IgD-negative memory B cell (primary cell): Measurements from ENCODE around the gene KCNMA1. TPM values are rescaled to one million over a fixed set of nuclear protein-coding genes. Genes with fewer than 3 reads are reported as not detected.

Experiments
- H3K27ac Mint-ChIP-seq, 3 donors: one replicate each; pipeline ENCODE4 v1.8.0; 2020 to 2022; ENCODE audit warnings: mild to moderate bottlenecking in 3 of 3, mixed read lengths in 3 of 3, moderate library complexity in 1 of 3
- H3K27me3 Mint-ChIP-seq: one replicate; pipeline ENCODE4 v1.8.0; 2021; ENCODE audit warnings: mixed read lengths
- H3K36me3 Mint-ChIP-seq: one replicate; pipeline ENCODE4 v1.8.0; 2020; ENCODE audit warnings: mild to moderate bottlenecking, mixed read lengths
- H3K4me1 Mint-ChIP-seq, 3 donors: one replicate each; pipeline ENCODE4 v1.8.0; 2020 to 2022; ENCODE audit warnings: mixed read lengths in 3 of 3, mild to moderate bottlenecking in 1 of 3
- H3K4me3 Mint-ChIP-seq, 4 donors: one replicate each; pipeline ENCODE4 v1.8.0; 2020 to 2022; ENCODE audit warnings: mild to moderate bottlenecking in 4 of 4, mixed read lengths in 4 of 4, moderate library complexity in 3 of 4
- H3K9me3 Mint-ChIP-seq, 3 donors: one replicate each; pipeline ENCODE4 v1.8.0; 2020 to 2021; ENCODE audit warnings: mixed read lengths in 3 of 3, mild to moderate bottlenecking in 1 of 3
- polyA plus RNA-seq: library from polyadenylated mRNA; unstranded; fragments of 300-500 nt; fragmentation: Illumina TruSeq; gene quantifications from one replicate; pipeline ENCODE4 v1.2.3, GENCODE V29; 2021

The KCNMA1 gene
- polyA plus RNA-seq, 1 donor from 2014 or later: 5.5 TPM

DNA sequence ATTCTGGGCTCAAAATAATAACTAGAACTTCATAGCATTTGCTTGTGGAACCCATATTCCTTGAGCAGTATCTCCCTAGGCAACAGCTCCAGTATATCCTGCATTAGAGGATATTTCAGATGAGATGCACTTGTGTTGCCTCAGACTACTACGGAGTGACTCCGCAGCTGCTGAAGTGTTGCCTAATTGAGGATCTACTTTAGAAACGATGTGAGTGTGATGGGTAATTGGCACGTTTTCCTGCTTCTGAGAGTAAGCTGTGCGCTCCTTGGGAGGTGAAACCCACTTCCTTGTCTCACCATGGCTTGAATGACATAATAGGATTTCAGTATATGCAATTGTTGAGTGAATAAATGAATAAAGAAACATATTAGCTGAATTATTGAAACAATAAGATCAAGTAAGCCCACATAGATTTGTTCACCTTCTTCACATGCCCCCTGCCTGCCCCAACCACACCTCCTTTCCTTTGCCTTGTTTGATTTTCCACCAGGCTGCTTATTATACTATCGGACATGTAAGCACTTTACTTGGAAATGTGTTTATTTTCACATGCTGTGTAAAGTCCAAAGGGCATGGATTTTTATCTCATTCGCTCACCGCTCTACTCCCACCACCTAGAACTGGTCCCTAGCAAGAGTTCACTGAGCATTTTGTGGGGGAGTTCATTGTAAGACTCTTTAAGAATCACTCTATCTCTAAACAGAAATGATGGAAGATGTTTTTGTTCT is 303.8 kb downstream of the KCNMA1 start:
- Mint-ChIP-seq H3K27me3 (peaks cover 4% of the 10 kb centered on the region), H3K27ac (no peak overlapping the region)

DNA sequence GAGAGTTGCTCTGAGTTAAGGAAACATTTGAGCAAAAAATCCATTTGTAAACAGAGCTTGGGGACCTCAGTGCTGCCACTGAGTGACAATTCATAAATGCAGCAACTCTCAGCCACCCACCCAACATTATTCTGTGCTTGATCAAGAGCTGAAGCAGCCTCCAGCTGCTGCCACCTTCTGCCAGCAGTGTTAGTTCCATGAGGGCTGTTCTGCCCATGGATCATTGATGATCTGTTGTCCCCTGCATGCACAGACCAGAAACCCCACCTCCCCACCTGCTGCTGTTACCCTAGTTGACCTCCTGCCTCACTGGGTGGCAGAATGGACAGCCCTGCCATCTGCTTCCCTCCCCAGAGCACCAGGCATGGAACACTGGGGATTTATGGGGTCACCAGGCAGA is 305.4 kb downstream of the KCNMA1 start:
- Mint-ChIP-seq H3K27ac (no peak overlapping the region), H3K36me3 (no peaks in the 10 kb centered on the region), H3K27me3 (peaks cover 4% of the 10 kb centered on the region), H3K4me1 (no peaks in the 10 kb centered on the region), H3K9me3 (peaks cover 0 to 3% (median 0%) of the 10 kb centered on the region in 3 donors), H3K4me3 (no peak overlapping the region)

More for the DNA sequence above, 303.8 kb downstream of the KCNMA1 start:
- no peaks in the 10 kb centered on the region for H3K9me3 Mint-ChIP-seq
- no peaks in the 10 kb centered on the region for H3K36me3 Mint-ChIP-seq
- H3K4me1 Mint-ChIP-seq: no peaks in the 10 kb centered on the region
- no peak overlapping the region for H3K4me3 Mint-ChIP-seq

DNA sequence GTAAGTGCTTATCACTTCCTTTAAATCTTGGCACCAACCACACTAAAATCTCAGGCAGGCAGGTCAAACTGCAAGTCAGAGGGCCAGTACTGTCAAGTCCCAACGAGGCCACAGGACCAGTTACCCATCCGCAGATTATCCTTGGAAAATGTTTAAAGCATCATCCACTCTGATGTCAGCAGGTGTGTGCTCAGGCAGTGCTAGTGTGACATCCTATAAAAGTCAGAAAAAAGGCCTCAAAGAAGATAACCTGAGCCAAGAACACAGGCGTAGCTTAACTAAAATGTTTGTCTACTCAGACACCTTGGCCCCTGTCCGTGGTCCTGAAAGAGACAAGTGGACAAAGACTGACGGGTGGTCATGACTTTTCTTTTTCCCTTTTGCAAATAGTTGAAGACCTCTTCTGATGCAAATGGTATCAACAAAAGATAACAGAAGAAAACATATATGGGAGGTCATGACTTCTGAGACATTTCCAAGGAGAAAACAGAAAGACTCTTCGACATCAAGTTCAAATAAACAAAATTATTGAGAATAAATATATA is 309.3 kb downstream of the KCNMA1 start:
- Mint-ChIP-seq H3K4me1 (no peaks in the 10 kb centered on the region), H3K36me3 (no peaks in the 10 kb centered on the region), H3K27me3 (peaks cover 4% of the 10 kb centered on the region), H3K9me3 (peaks cover 0 to 3% (median 0%) of the 10 kb centered on the region in 3 donors), H3K27ac (peak overlapping the region in 1 of 3 donors; percentile 24), H3K4me3 (no peak overlapping the region)

DNA sequence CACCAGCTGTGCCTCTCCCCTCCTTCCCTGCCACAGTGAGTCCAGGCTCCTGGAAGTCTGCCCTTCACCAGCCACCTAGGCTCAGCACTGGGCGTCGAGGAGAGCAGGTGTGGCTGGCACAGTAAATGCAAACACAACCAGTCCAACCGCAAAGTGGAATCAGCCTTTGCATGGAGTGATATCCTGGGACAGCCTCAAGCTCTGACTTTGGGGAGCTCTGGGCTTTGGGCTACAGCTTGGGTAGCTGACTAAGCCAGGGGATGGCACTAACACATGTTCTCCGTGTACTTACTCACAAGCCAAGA is 312.4 kb downstream of the KCNMA1 start:
- Mint-ChIP-seq H3K27me3 (peaks cover under 1% of the 10 kb centered on the region), H3K9me3 (peaks cover 0 to 3% (median 0%) of the 10 kb centered on the region in 3 donors), H3K4me3 (no peak overlapping the region), H3K36me3 (no peaks in the 10 kb centered on the region), H3K4me1 (no peaks in the 10 kb centered on the region), H3K27ac (no peak overlapping the region)

DNA sequence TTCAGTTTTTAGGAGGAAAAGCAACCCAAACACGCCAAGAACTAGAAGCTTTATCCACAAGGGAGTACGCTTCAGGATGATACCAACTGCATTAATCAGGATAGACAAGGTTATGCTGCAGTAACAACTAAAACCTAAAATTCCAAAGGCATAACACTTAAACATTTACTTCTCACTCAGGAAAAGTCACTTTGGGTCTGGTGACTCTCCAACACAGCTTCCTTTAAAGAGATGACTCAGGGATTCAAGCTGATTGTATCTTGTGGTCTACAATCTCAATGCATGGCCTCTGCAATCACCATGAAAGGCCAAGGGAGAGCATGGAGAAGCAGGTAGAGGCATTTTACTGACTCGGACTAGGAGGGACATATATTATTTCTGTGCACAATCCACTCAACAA is 315.8 kb downstream of the KCNMA1 start:
- Mint-ChIP-seq H3K4me1 (no peaks in the 10 kb centered on the region), H3K9me3 (no peaks in the 10 kb centered on the region), H3K27me3 (peaks cover 3% of the 10 kb centered on the region), H3K36me3 (peaks cover 1% of the 10 kb centered on the region), H3K4me3 (no peak overlapping the region), H3K27ac (no peak overlapping the region)

DNA sequence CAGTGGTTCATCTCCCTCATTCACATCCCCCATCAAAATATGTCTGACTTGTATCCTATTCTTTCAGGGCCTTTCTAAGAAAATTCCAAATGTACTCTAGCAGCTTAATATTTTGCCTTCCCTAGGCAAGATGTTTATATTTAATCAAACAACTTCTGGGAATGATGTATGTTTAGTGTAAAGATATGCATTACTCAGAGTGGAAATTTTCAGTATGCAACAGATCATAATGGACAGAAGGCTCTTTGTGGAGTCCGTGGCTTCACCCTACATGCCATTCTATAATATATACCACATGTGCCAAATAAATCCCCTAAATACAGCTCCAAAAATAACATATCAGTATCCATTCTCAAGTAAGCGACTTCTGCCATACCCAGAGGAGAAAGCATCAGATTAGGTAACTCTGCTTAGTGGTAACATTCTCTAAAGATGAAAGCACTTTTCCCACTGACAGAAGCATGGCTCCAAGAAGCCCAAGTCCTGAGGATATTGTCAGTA is 316.6 kb downstream of the KCNMA1 start:
- peaks cover 3% of the 10 kb centered on the region for H3K27me3 Mint-ChIP-seq
- H3K9me3 Mint-ChIP-seq: peaks cover 0 to 1% (median 0%) of the 10 kb centered on the region in 3 donors
- H3K4me3 Mint-ChIP-seq: no peak overlapping the region
- peaks cover 1% of the 10 kb centered on the region for H3K36me3 Mint-ChIP-seq
- no peak overlapping the region for H3K27ac Mint-ChIP-seq
- H3K4me1 Mint-ChIP-seq: no peaks in the 10 kb centered on the region

DNA sequence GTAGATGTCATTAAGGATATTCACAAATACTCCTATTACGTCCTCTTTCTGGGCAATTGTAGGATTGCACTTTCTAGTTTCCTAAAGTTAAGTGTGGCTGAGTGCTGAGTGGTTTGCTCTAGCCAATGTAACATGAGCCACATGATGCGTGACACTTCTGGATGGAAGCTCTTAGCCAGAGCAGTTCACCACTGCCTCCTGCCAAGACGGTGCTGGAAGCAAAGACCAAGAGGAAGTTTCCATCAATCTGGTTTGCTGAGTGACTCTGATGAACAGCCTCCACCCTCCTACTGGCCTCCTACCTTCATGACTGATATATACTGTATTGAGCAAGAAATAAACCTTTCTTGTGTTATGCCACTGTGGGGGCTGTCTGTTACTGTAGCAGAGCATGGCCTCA is 318.1 kb downstream of the KCNMA1 start:
- Mint-ChIP-seq H3K4me1 (no peaks in the 10 kb centered on the region), H3K27ac (no peak overlapping the region), H3K27me3 (peaks cover 3% of the 10 kb centered on the region), H3K9me3 (peaks cover 0 to 1% (median 0%) of the 10 kb centered on the region in 3 donors), H3K4me3 (no peak overlapping the region), H3K36me3 (peaks cover 1% of the 10 kb centered on the region)

DNA sequence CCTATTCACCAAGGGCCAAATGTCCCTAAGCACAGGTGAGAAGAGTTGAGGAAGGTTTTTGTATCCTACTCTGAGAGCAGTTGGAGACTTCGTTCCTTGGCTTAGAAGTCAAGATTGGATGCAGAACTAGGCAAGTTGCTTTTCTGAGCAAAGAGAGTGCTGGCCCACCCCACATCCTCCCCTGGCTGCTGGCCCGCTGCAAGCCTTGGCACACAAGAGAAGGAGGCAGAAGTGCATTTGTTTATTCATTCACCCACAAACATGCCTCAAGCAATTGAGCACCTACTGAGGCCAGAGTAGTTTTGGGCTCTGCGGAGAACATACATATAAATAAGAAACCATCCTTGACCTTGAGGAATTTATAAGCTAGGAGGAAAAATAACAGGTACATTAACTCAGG is 318.9 kb downstream of the KCNMA1 start:
- Mint-ChIP-seq H3K9me3 (peaks cover 0 to 1% (median 0%) of the 10 kb centered on the region in 3 donors), H3K4me1 (no peaks in the 10 kb centered on the region), H3K4me3 (no peak overlapping the region), H3K27me3 (peaks cover 3% of the 10 kb centered on the region), H3K36me3 (peaks cover 1% of the 10 kb centered on the region), H3K27ac (no peak overlapping the region)

DNA sequence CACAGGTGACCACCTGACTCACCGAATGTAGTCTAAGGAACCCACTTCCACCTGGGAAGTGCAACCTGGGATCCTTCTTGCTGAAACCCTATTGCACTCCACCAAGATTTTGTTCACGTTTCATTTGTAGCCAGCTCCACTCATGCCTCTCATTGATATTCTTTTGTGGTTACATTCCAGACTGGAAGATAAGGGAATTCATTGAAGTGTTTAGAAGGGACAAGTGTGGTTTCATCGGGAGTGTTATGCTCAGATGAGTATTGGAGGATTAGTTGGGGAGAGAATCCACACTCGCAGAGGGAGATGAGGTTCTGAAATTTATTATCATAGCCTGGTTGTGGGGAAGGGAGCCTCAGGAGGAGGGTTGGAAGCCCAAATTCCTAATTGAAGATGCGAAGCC is 320.4 kb downstream of the KCNMA1 start:
- Mint-ChIP-seq H3K9me3 (peaks cover 0 to 1% (median 0%) of the 10 kb centered on the region in 3 donors), H3K4me3 (no peak overlapping the region), H3K27me3 (peaks cover 3% of the 10 kb centered on the region), H3K4me1 (no peaks in the 10 kb centered on the region), H3K27ac (no peak overlapping the region), H3K36me3 (peaks cover 1% of the 10 kb centered on the region)

DNA sequence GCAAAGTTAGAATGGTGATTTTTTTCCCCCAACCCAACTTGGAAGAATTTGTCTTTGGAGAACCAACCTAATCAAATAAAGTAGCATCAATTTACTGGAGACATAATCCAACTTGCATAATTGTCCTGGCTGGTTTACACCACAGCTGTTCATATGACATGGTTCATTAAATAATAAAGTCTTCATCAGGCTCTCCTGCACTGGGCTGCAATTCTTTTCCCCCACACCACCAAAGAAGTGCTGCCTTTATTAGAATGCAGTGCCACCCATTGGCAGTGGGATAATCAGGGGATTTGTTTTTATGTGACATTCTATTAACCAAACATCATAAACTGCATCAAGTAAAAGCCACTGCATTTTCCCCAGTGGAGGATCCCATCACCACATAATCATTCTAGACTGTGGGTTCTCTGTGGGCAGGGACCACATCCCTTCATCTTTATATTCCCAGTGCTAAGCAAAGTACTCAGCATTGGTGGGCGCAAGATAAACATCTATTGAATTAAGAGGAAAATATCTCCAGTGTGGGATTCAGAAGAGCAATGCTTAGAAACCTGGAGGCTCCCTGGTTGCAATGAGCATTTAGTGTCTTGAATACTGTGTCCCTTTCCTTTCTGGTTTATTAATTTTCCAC is 322.0 kb downstream of the KCNMA1 start:
- no peak overlapping the region for H3K27ac Mint-ChIP-seq
- no peaks in the 10 kb centered on the region for H3K4me1 Mint-ChIP-seq
- H3K27me3 Mint-ChIP-seq: peaks cover 4% of the 10 kb centered on the region

DNA sequence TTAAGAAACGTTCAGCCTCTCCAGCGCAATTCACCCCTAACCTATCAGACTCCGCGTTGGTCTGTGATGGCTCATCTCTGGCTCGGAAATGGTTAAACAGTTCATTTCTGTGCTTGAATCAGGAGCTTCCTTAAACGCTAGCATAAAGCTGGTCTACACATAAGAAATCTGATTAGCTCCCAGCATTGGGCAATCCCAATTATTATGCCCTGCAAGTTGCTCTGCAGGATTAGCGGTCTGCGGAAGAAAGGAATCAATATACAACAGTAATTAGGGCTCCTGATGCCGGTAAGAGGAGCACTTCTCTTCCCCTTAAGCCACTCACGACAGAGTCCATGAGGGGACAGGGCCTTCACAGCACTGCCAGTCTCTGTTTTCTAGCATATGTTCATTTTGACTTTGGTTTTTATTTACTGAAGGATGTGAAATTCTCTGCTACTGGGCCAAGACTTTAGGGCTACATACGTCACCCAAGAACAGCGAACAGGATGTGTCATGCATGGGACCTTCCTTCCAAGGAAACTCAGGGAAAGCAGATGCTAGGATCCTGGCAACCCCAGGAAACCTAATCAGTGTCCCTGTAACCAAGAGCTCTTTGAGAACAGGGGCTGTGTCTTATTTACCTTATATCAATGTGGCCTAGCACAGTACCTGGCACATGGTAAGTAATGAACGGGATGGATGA is 324.4 kb downstream of the KCNMA1 start:
- Mint-ChIP-seq H3K4me1 (no peaks in the 10 kb centered on the region), H3K27ac (no peak overlapping the region), H3K9me3 (peaks cover 0 to 1% (median 0%) of the 10 kb centered on the region in 3 donors)

More for the DNA sequence above, 322.0 kb downstream of the KCNMA1 start:
- Mint-ChIP-seq H3K36me3 (peaks cover 1% of the 10 kb centered on the region), H3K4me3 (no peak overlapping the region), H3K9me3 (peaks cover 0 to 1% (median 0%) of the 10 kb centered on the region in 3 donors)

DNA sequence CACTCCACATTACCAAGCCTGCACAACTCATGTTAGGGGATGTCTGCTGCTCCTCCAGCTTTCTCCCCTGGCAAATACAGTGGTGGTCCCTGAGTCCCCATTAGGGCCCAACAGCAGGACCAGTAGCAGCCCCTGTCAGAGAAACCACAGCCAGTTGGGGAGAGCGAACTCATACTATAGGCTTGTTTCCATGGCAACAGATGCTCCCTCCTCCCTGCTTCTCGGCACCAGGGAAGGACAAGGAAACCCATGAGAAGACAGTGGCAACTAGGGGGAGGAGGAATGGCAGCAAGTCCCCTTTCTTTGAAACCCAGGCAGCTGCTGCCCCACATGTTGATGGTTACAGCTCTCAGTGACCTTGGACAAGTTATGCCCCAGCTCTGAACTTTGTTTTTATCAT is 326.4 kb downstream of the KCNMA1 start:
- Mint-ChIP-seq H3K9me3 (peaks cover 0 to 1% (median 0%) of the 10 kb centered on the region in 3 donors), H3K27me3 (peaks cover 2% of the 10 kb centered on the region), H3K36me3 (no peaks in the 10 kb centered on the region), H3K4me1 (no peaks in the 10 kb centered on the region), H3K27ac (no peak overlapping the region), H3K4me3 (no peak overlapping the region)

More for the DNA sequence above, 324.4 kb downstream of the KCNMA1 start:
- Mint-ChIP-seq H3K36me3 (peaks cover 1% of the 10 kb centered on the region), H3K4me3 (no peak overlapping the region), H3K27me3 (peaks cover 4% of the 10 kb centered on the region)

DNA sequence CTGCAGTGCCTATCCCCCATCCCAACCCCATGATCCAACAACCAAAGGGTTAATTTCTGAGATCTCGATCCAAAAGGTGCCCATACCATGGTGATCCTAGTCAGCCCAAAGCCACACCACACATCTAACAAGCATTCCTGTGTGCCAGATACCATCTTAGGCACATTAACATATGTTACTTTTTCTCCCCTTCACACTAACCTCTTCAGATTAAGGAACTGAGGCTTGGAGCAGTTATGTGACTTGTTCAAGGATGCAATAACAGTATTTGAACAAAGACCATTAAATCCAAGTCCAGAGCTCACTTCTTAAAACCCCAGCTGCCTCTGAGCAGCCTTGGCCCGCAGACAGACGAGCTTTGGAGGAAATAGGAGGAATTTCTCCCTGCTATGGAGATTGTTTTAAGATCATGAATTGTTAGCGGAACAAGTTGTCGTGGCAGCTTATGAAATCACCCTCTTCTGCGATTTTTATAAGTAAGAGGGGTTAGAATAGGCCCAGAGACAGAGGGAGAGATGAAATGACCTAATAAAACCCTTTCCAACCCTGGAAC is 327.2 kb downstream of the KCNMA1 start:
- Mint-ChIP-seq H3K27me3 (peaks cover 2% of the 10 kb centered on the region), H3K27ac (no peak overlapping the region), H3K4me1 (no peaks in the 10 kb centered on the region), H3K4me3 (no peak overlapping the region), H3K36me3 (no peaks in the 10 kb centered on the region), H3K9me3 (no peaks in the 10 kb centered on the region)

DNA sequence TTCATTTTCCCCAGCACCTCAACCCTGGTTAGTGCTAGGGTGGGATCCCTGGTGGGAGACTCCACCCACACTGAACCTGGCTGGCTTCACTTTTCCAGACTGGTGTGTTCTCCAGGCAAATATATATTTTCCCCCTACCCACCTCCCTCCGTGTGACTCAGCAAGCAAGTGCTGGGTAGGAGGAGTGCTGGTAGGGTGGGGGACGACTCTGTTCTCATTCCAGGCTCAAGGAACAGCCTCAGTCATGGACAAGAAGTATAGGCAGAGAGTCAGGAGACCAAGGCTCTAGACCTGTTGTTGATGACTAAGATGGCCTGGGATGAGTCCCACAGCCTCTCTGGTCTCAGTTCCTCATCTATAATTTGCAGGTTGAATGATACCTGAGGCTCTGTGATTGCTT is 328.1 kb downstream of the KCNMA1 start:
- Mint-ChIP-seq H3K36me3 (peaks cover 2% of the 10 kb centered on the region), H3K9me3 (no peaks in the 10 kb centered on the region), H3K4me3 (no peak overlapping the region), H3K4me1 (no peaks in the 10 kb centered on the region), H3K27ac (no peak overlapping the region), H3K27me3 (peaks cover 4% of the 10 kb centered on the region)

DNA sequence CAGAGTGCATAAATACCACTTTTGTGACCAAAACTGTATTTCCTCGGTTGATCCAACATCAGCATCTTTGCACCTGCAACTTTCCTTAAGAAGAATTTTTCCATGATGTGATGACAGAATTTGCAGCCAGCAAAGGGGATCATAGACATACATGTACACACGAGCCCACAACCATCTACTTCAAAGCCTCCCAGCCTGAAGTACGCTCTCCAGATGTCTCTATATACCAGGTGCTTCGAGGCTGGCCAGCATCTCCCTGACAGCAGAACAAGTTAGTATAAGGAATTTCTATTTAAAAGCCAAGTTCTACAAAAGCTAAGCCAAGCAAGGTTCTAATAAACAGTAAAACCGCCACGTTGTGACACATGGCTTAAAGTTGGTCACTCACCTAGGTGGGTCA is 328.5 kb downstream of the KCNMA1 start:
- no peaks in the 10 kb centered on the region for H3K9me3 Mint-ChIP-seq
- no peak overlapping the region for H3K4me3 Mint-ChIP-seq
- peaks cover 4% of the 10 kb centered on the region for H3K27me3 Mint-ChIP-seq
- H3K4me1 Mint-ChIP-seq: no peaks in the 10 kb centered on the region
- peaks cover 2% of the 10 kb centered on the region for H3K36me3 Mint-ChIP-seq
- no peak overlapping the region for H3K27ac Mint-ChIP-seq
